HEK293 (cell line): ENCODE data around the gene OPN4.

ENCODE experiments used
- CTCF ChIP-seq: fragments of 450-650 bp; formaldehyde crosslinking; IDR thresholded peaks from 2 replicates; pipeline ENCODE4 v1.5.1; 2016; ENCODE audit warnings: missing biosample characterization, missing genetic modification characterization
- HOXC10 ChIP-seq: sonication (generic); formaldehyde crosslinking; IDR thresholded peaks from 2 replicates; pipeline ENCODE4 v1.8.1; 2023; ENCODE audit warnings: mild to moderate bottlenecking, missing genetic modification reagents
- PBX3 ChIP-seq: sonication (generic); formaldehyde crosslinking; IDR thresholded peaks from 2 replicates; pipeline ENCODE4 v1.8.1; 2022; ENCODE audit warnings: mild to moderate bottlenecking, moderate library complexity, missing genetic modification reagents
- ZNF155 ChIP-seq: fragments of 450-650 bp; formaldehyde crosslinking; IDR thresholded peaks from 2 replicates; pipeline ENCODE4 v1.5.1; 2016; ENCODE audit warnings: missing biosample characterization, missing genetic modification characterization
- ZNF341 ChIP-seq: fragments of 450-650 bp; formaldehyde crosslinking; IDR thresholded peaks from 2 replicates; pipeline ENCODE4; 2016; ENCODE audit warnings: low read depth, missing biosample characterization, missing genetic modification characterization
- TF ChIP-seq, protein P1 (sequence below): fragments of 450-650 bp; formaldehyde crosslinking; IDR thresholded peaks from 2 replicates; pipeline ENCODE4 v1.5.1; 2016; ENCODE audit warnings: missing biosample characterization, missing genetic modification characterization

GRCh38 chr10:86706401-86706841, 52.1 kb downstream of the OPN4 start:
- TF ChIP-seq, protein P1, sequence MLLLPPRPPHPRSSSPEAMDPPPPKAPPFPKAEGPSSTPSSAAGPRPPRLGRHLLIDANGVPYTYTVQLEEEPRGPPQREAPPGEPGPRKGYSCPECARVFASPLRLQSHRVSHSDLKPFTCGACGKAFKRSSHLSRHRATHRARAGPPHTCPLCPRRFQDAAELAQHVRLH: no peak
- no peak for TF ChIP-seq ZNF155 (tag by site-specific recombination)
- TF ChIP-seq ZNF341 (tag by site-specific recombination): no peak
- no peak for TF ChIP-seq CTCF (tag by site-specific recombination)
- TF ChIP-seq PBX3 (CRISPR knock-in tag): no peak
- no peak for TF ChIP-seq HOXC10 (CRISPR knock-in tag)
